Epithelial cell of proximal tubule (primary cell): ENCODE results near the gene COPE. TPM values are rescaled to one million over a fixed set of nuclear protein-coding genes. Genes with fewer than 3 reads are reported as not detected.

Experiments
- DNase-seq: peaks from one replicate; pipeline ENCODE4 v3.0.0-alpha.2; 2011; ENCODE audit warnings: low read depth
- H3K4me3 ChIP-seq: 2 replicates; pipeline ENCODE4 v1.5.1; 2011; ENCODE audit warnings: low read depth, mild to moderate bottlenecking, low read length
- total RNA-seq: library from RNA; depleted of rRNA; stranded (reverse); fragments of >200 nt; gene quantifications from 2 replicates; pipeline ENCODE4 v1.2.3, GENCODE V29; 2015
- TF ChIP-seq, protein P1 (sequence below): conservative IDR thresholded peaks from 2 replicates; pipeline ENCODE4 v1.5.1; 2012; ENCODE audit warnings: low read depth, mild to moderate bottlenecking, low read length

Gene COPE
- total RNA-seq, 1 donor from 2014 or later, result 312 TPM

DNA sequence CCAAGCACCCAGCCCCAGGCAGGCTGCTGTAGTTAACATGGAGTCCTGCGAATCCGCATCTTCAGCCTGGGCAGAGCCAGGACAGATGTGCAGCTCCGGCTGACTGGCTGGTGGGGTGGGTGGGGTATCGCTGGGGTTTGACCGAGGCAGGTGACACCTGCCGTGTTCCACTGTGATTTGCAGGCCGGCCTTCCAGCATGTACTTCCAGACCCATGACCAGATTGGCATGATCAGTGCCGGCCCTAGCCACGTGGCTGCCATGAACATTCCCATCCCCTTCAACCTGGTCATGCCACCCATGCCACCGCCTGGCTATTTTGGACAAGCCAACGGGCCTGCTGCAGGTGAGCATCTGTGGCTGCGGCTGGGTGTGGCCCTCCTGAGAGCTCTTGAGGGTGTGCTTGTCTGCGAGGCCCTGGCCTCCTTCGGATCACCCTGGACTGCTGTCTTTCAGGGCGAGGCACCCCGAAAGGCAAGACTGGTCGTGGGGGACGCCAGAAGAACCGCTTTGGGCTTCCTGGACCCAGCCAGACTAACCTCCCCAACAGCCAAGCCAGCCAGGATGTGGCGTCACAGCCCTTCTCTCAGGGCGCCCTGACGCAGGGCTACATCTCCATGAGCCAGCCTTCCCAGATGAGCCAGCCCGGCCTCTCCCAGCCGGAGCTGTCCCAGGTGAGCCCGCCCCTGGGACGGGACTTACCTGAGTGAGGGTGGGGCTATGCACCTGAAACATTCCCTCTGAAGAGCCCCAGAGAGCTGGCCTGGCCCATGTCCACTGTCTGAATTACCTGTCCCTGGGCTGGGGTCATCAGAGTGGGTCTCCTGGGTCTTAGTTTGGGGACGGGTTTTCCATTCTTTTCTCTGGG lies 53.8 kb downstream of the COPE start:
- TF ChIP-seq, protein P1, sequence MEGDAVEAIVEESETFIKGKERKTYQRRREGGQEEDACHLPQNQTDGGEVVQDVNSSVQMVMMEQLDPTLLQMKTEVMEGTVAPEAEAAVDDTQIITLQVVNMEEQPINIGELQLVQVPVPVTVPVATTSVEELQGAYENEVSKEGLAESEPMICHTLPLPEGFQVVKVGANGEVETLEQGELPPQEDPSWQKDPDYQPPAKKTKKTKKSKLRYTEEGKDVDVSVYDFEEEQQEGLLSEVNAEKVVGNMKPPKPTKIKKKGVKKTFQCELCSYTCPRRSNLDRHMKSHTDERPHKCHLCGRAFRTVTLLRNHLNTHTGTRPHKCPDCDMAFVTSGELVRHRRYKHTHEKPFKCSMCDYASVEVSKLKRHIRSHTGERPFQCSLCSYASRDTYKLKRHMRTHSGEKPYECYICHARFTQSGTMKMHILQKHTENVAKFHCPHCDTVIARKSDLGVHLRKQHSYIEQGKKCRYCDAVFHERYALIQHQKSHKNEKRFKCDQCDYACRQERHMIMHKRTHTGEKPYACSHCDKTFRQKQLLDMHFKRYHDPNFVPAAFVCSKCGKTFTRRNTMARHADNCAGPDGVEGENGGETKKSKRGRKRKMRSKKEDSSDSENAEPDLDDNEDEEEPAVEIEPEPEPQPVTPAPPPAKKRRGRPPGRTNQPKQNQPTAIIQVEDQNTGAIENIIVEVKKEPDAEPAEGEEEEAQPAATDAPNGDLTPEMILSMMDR, result no peak
- no peak overlapping the region for H3K4me3 ChIP-seq

DNA sequence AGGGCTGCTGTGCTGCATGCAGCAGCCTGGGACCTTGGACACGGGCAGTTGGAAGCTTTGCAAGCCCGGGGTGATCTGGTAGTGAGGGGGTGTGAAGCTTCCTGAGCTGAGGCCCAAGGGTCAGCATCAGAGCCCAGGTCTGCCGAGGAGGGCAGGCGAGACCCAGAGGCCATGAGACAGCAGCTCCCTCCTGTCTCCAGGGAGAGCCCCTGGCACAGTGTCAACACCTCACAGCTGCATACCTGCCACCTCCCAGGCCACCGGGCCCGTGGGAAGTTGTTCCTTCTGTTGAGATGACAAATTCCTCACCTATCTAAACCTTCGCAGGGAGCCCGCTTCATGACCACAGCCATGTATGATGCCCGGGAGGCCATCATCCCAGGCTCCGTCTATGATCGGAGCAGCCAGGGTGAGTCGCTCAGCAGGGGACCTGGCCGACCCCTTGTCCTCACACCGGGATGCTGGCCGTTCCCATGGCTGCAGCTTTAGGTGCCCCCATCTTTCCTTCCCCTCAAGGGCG lies 55.3 kb downstream of the COPE start:
- H3K4me3 ChIP-seq, result no peak overlapping the region
- DNase-seq, result no peak
- TF ChIP-seq, protein P1, result no peak

More for the DNA sequence above, 53.8 kb downstream of the COPE start:
- no peak for DNase-seq

DNA sequence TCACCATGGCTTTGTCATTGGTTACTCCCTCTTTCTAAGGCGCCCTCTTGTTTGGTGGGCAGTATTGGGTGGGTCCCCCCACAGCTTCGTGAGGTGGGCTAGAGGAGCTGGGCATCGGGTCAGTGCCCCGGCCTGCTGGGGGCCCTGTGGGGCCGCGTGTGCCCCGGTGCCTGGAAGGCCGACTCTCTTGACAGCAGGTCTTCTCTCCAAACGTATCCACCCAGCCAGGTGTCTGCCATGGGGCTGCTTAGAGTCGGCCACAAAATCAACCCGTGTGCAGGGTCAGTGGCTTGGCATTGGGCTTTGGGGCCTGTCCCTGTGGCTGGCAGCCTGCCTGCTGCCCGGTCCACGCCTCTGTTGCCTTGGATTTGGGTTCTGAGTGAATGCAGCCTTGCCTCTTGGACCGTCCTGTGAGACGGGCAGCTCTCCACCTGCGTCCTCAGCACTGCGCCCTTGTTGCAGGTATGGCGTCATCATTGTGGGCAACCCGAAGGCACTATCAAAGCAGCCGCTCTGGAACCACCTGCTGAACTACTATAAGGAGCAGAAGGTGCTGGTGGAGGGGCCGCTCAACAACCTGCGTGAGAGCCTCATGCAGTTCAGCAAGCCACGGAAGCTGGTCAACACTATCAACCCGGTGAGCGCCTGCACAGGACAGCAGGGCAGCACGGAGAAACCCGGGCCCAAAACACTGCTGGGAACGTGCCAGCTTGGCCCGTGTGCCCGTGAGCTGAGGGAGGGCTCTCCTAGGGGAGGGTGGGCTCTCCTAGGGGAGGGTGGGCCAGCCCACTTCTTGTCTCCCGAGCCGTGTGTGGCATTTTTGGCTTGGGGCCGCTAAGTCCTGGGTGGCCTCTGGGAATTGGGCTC lies 56.0 kb downstream of the COPE start:
- no peak overlapping the region for H3K4me3 ChIP-seq
- TF ChIP-seq, protein P1, result no peak
- no peak for DNase-seq

DNA sequence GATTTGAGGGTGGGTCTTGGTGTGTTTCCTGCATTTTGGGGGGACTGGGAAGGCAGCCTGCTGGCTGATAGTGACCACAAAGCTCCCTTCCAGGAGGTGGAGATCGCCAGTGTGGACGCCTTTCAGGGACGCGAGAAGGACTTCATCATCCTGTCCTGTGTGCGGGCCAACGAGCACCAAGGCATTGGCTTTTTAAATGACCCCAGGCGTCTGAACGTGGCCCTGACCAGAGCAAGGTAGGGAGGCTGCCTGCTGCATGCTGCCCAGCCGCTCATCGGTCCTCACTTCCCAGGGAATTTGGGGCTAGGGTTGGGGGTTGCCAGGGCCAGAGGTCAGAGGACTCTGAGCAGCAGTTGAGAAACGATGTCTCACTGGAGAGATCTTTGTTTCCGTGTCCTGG lies 57.3 kb downstream of the COPE start:
- DNase-seq, result no peak
- no peak overlapping the region for H3K4me3 ChIP-seq
- TF ChIP-seq, protein P1, result no peak

DNA sequence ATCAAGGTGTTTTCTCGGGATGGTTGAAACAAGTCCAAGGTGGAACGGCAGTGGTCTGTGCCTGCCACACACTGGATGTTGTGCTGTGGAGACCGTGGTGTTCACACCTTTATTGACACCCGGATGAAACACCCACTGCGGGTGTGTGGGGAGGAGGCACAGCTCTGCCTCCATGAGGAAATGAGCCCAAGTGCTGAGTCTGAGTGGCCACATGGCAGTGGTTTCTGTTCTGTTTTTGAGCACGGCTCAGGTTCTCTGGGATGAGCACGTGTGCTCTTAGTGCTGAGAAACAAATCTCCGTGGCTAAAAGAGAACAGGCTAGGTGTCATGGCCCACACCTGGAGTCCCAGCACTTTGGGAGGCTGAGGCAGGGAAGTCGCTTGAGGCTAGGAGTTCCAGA lies 58.0 kb downstream of the COPE start:
- TF ChIP-seq, protein P1, result no peak
- H3K4me3 ChIP-seq, result no peak overlapping the region
- DNase-seq, result no peak

DNA sequence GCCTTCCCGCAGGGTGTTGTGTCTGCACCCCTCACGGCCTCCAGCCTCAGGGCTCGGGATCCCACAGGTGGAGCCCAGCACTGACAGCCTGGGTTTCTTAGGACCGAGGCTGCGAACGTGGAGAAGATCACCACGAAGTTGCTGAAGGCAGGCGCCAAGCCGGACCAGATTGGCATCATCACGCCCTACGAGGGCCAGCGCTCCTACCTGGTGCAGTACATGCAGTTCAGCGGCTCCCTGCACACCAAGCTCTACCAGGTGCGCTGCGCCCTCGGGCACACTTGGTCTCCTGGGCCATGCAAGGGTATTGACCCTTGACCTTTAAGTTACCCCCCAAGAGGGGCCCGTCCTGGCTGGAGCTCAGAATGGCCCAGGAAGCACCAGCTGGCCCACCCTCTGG lies 58.5 kb downstream of the COPE start:
- no peak for DNase-seq
- TF ChIP-seq, protein P1, result no peak

More for the DNA sequence above, 58.5 kb downstream of the COPE start:
- no peak overlapping the region for H3K4me3 ChIP-seq
